Measurements from ENCODE around the gene FRMD4A. TPM values are rescaled to one million over a fixed set of nuclear protein-coding genes. Genes with fewer than 3 reads are reported as not detected.
A peak's percentile ranks its signal among the peaks of the same experiment; 100 is the strongest.

The FRMD4A gene
- total RNA-seq, 2 donors from 2014 or later: 55.9 to 81.0 TPM

GRCh38 chr10:14311206-14311957 lies 19.3 kb downstream of the FRMD4A start:
- ATAC-seq (ENCODE audit: insufficient number of reproducible peaks, low FRiP score, low read depth) (no peak), DNase-seq (ENCODE audit: low spot score) (no peak)
- no peak for TF ChIP-seq CTCF (IDR thresholded peaks at IDR 0.05)

GRCh38 chr10:14309593-14309992 lies 21.1 kb downstream of the FRMD4A start:
- H3K27me3 ChIP-seq (replicated peaks; ENCODE audit: insufficient read depth): no peaks in the 10 kb centered on the region
- no peak overlapping the region for H3K4me3 ChIP-seq
- no peak for TF ChIP-seq CTCF (IDR thresholded peaks at IDR 0.05)
- no peaks in the 10 kb centered on the region for H3K36me3 ChIP-seq
- ATAC-seq (ENCODE audit: insufficient number of reproducible peaks, low FRiP score, low read depth) (no peak), DNase-seq (ENCODE audit: low spot score) (no peak)
- H3K9me3 ChIP-seq: no peaks in the 10 kb centered on the region
- H3K27ac ChIP-seq: no peak overlapping the region
- no peaks in the 10 kb centered on the region for H3K4me1 ChIP-seq (ENCODE audit: control insufficient read depth in 1 of 2, low read depth in 2 of 2)

More at GRCh38 chr10:14311206-14311957, 19.3 kb downstream of the FRMD4A start:
- no peaks in the 10 kb centered on the region for H3K4me1 ChIP-seq (ENCODE audit: control insufficient read depth in 1 of 2, low read depth in 2 of 2)
- no peak overlapping the region for H3K27ac ChIP-seq
- H3K27me3 ChIP-seq (replicated peaks; ENCODE audit: insufficient read depth): no peaks in the 10 kb centered on the region
- H3K4me3 ChIP-seq: no peak overlapping the region
- H3K9me3 ChIP-seq: no peaks in the 10 kb centered on the region
- no peaks in the 10 kb centered on the region for H3K36me3 ChIP-seq

GRCh38 chr10:14306190-14306589 lies 24.5 kb downstream of the FRMD4A start:
- TF ChIP-seq CTCF (IDR thresholded peaks at IDR 0.05): no peak
- H3K27ac ChIP-seq: no peak overlapping the region
- no peak for DNase-seq (ENCODE audit: low spot score)
- H3K36me3 ChIP-seq: no peaks in the 10 kb centered on the region
- H3K9me3 ChIP-seq: no peaks in the 10 kb centered on the region
- H3K27me3 ChIP-seq (replicated peaks; ENCODE audit: insufficient read depth): no peaks in the 10 kb centered on the region
- no peaks in the 10 kb centered on the region for H3K4me1 ChIP-seq (ENCODE audit: control insufficient read depth in 1 of 2, low read depth in 2 of 2)
- no peak for ATAC-seq (ENCODE audit: insufficient number of reproducible peaks, low FRiP score, low read depth)
- no peak overlapping the region for H3K4me3 ChIP-seq

GRCh38 chr10:14304046-14304445 lies 26.7 kb downstream of the FRMD4A start:
- Histone ChIP-seq H3K4me1 (ENCODE audit: control insufficient read depth in 1 of 2, low read depth in 2 of 2) (no peaks in the 10 kb centered on the region), H3K27me3 (replicated peaks; ENCODE audit: insufficient read depth) (no peaks in the 10 kb centered on the region), H3K4me3 (no peak overlapping the region), H3K9me3 (no peaks in the 10 kb centered on the region), H3K27ac (no peak overlapping the region), H3K36me3 (no peaks in the 10 kb centered on the region)
- no peak for DNase-seq (ENCODE audit: low spot score)
- no peak for TF ChIP-seq CTCF (IDR thresholded peaks at IDR 0.05)
- ATAC-seq (ENCODE audit: insufficient number of reproducible peaks, low FRiP score, low read depth): no peak

- Histone ChIP-seq H3K4me1 (ENCODE audit: control insufficient read depth in 1 of 2, low read depth in 2 of 2) (no peaks in the 10 kb centered on the region), H3K36me3 (no peaks in the 10 kb centered on the region), H3K27me3 (replicated peaks; ENCODE audit: insufficient read depth) (no peaks in the 10 kb centered on the region), H3K9me3 (no peaks in the 10 kb centered on the region), H3K27ac (no peak overlapping the region), H3K4me3 (no peak overlapping the region)
- ATAC-seq (ENCODE audit: insufficient number of reproducible peaks, low FRiP score, low read depth) (no peak), DNase-seq (ENCODE audit: low spot score) (no peak)
- TF ChIP-seq CTCF (IDR thresholded peaks at IDR 0.05): peak; percentile 13
Measured at GRCh38 chr10:14302035-14302434, 28.7 kb downstream of the FRMD4A start.
